Kasumi-1 (cell line): Measurements from ENCODE around the gene PKN1.

Source experiments
- DNase-seq, 2 experiments: peaks; one replicate each; lab custom pipeline; 2025; lab: John Stamatoyannopoulos, UW

PKN1 gene

GRCh38 chr19:14515501-14516047 is 82.5 kb downstream of the PKN1 start:
- no peak for DNase-seq

DNA sequence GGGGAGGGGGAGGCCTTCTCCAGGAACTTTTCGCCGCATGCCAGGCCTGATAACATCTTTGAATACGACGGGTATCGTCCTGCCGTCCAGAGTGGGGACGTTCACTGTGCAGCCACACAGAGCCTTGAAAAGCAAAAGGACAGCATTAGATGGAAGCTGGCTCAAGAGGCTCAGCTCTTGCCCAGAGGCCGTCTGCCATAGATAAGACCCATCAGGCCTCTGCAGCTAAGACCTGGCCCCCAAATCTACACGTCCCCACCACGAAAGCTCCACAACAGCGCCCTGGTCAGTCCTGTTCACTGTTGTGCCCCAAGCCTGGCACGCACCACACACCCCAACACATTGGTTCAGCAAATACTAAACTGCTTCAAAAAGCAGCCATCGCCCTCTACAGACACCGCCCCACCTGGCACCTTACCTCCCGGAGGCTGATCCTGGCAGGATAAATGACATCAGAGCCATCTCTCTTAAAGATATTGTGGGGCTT is 83.0 kb downstream of the PKN1 start:
- DNase-seq: no peak

- peak in 1 of 2 experiments; percentile 17 for DNase-seq
Observed at GRCh38 chr19:14516746-14517438, 83.8 kb downstream of the PKN1 start.

DNA sequence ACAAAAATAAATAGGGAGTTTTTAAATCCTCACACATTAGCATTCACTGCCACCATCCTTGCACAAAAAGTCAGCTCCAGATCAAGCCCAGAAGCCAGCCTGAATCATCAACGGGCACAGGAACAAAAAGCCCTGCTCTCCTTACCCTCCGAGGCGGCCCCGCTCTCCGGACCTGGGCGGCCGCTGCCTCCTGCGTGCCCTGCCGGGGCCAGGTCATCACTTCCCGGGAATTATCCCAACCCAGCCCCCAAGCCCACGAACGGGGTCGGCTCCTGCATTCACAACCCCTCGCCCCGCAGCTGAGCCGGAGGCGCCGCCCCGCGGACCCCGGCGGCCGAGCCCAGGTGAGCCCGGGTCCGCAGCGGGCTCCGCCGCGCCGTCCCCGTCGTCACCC is 84.3 kb downstream of the PKN1 start:
- no peak for DNase-seq

GRCh38 chr19:14517840-14518505 is 84.9 kb downstream of the PKN1 start, which contains the start of gene DNAJB1:
Gene DNAJB1 (minus strand): TSS chr19:14518397. CDS start chr19:14518349, 48 bp downstream.
- DNase-seq: peak; percentile 55 to 57

DNA sequence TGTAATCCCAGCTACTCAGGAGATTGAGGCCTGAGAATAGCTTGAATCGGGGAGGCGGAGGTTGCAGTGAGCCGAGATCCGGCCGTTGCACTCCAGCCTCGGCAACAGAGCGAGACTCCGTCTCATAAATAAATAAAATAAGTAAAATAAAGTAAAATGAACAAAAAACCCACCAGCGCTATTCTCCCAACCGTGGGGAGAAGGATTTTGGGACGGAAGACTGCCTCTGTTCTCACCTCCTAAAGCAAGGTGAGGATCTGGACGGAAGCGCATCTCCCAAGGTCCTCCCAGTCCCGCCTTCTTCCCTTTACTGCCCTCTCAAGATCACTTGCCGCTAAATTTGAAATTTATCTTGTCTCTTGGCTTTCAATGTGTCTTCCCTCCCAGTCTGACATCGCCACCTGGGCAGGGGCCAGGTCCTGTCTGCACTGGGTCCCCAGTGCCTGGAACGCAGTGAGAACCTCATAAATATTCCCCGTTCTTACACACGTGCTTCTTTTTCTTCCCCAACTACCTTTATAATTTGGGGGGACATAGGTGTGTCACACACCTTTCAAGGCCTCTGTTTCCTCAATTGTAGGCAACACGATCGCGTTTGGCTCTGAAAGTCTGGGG is 86.2 kb downstream of the PKN1 start:
- DNase-seq: no peak

GRCh38 chr19:14519860-14520407 is 86.8 kb downstream of the PKN1 start:
- no peak for DNase-seq

- no peak for DNase-seq
Observed at GRCh38 chr19:14520543-14520942, 87.4 kb downstream of the PKN1 start.
